Astrocyte (in vitro differentiated cells and primary cell): ENCODE results near the gene PTPRT. TPM values are rescaled to one million over a fixed set of nuclear protein-coding genes. Genes with fewer than 3 reads are reported as not detected.

ENCODE experiments used
- DNase-seq: peaks from one replicate; pipeline ENCODE4 v3.0.0-alpha.2; 2010; ENCODE audit warnings: low read depth
- FAIRE-seq: peaks from 2 replicates; lab custom pipeline; 2011; peaks lifted over from hg19 to GRCh38; lab: Jason Lieb, UNC
- H2AFZ ChIP-seq: 2 replicates; pipeline ENCODE4 v1.6.0; 2012; ENCODE audit warnings: low read depth, low read length, inconsistent platforms
- H3K27ac ChIP-seq: 2 replicates; pipeline ENCODE4 v1.5.1; 2011; ENCODE audit warnings: low read depth, low read length, inconsistent platforms
- H3K27me3 ChIP-seq: 2 replicates; pipeline ENCODE4 v1.6.0; 2011; ENCODE audit warnings: low read length, inconsistent platforms; ENCODE audit not compliant: insufficient read depth
- H3K36me3 ChIP-seq: 2 replicates; pipeline ENCODE4 v1.5.1; 2011; ENCODE audit warnings: low read length, inconsistent platforms; ENCODE audit not compliant: insufficient read depth
- H3K4me1 ChIP-seq: 2 replicates; pipeline ENCODE4 v1.5.1; 2011; ENCODE audit warnings: low read length, inconsistent platforms; ENCODE audit not compliant: insufficient read depth
- H3K4me2 ChIP-seq: 2 replicates; pipeline ENCODE4 v1.6.0; 2012; ENCODE audit warnings: low read length, inconsistent platforms
- H3K4me3 ChIP-seq: 2 replicates; pipeline ENCODE4 v1.5.1; 2011; ENCODE audit warnings: low read depth, mild to moderate bottlenecking, low read length, inconsistent platforms; ENCODE audit not compliant: insufficient read depth
- H3K79me2 ChIP-seq: 2 replicates; pipeline ENCODE4 v1.6.0; 2012; ENCODE audit warnings: mild to moderate bottlenecking, low read length, inconsistent platforms; ENCODE audit not compliant: insufficient read depth
- H3K9ac ChIP-seq: 2 replicates; pipeline ENCODE4 v1.6.0; 2012; ENCODE audit warnings: mild to moderate bottlenecking, low read length, inconsistent platforms
- H3K9me3 ChIP-seq: 2 replicates; pipeline ENCODE4 v1.5.1; 2012; ENCODE audit warnings: low read depth, mild to moderate bottlenecking, low read length, inconsistent platforms; ENCODE audit not compliant: insufficient read depth
- H4K20me1 ChIP-seq: 2 replicates; pipeline ENCODE4 v1.6.0; 2012; ENCODE audit warnings: low read length, inconsistent platforms; ENCODE audit not compliant: insufficient read depth
- H3K27ac Mint-ChIP-seq: one replicate; pipeline ENCODE4 v1.8.0; 2021; ENCODE audit warnings: mild to moderate bottlenecking, mixed read lengths; ENCODE audit not compliant: unreplicated experiment
- H3K27me3 Mint-ChIP-seq: one replicate; pipeline ENCODE4 v1.8.0; 2021; ENCODE audit warnings: low read depth, mixed read lengths; ENCODE audit not compliant: unreplicated experiment
- H3K36me3 Mint-ChIP-seq: one replicate; pipeline ENCODE4 v1.8.0; 2021; ENCODE audit warnings: low read depth, mixed read lengths; ENCODE audit not compliant: unreplicated experiment
- H3K4me1 Mint-ChIP-seq: one replicate; pipeline ENCODE4 v1.8.0; 2021; ENCODE audit warnings: low read depth, mixed read lengths; ENCODE audit not compliant: unreplicated experiment
- H3K4me3 Mint-ChIP-seq: one replicate; pipeline ENCODE4 v1.8.0; 2021; ENCODE audit warnings: mild to moderate bottlenecking, moderate library complexity, mixed read lengths; ENCODE audit not compliant: unreplicated experiment
- H3K9me3 Mint-ChIP-seq: one replicate; pipeline ENCODE4 v1.8.0; 2021; ENCODE audit warnings: mild to moderate bottlenecking, mixed read lengths; ENCODE audit not compliant: unreplicated experiment
- CTCF ChIP-seq: IDR thresholded peaks from 2 replicates; pipeline ENCODE4 v1.5.1; 2011; ENCODE audit warnings: low read depth, mild to moderate bottlenecking, inconsistent platforms, low read length, moderate library complexity; ENCODE audit not compliant: insufficient read depth
- EZH2 ChIP-seq: IDR thresholded peaks from 2 replicates; pipeline ENCODE4 v1.6.1; 2012; ENCODE audit warnings: mild to moderate bottlenecking, low read length, inconsistent platforms; ENCODE audit not compliant: insufficient read depth
- total RNA-seq: library from RNA; stranded (reverse); gene quantifications from 2 replicates; pipeline ENCODE4 v1.2.1, GENCODE V29; 2021

Gene PTPRT
- total RNA-seq, 1 donor from 2014 or later: 0.25 TPM

GRCh38 chr20:42530855-42531448 is 658.8 kb downstream of the PTPRT start:
- peaks cover 4% of the 10 kb centered on the region for H3K9me3 Mint-ChIP-seq
- TF ChIP-seq CTCF (peak; percentile 36), EZH2 (no peak)
- H3K4me3 Mint-ChIP-seq: no peak overlapping the region
- H3K27ac Mint-ChIP-seq: no peak overlapping the region
- Histone ChIP-seq H3K9ac (no peak overlapping the region), H3K27me3 (no peaks in the 10 kb centered on the region), H2AFZ (no peak overlapping the region), H3K27ac (no peak overlapping the region), H3K4me1 (no peaks in the 10 kb centered on the region), H3K79me2 (no peaks in the 10 kb centered on the region), H3K9me3 (peaks cover 4% of the 10 kb centered on the region), H3K36me3 (no peaks in the 10 kb centered on the region), H3K4me3 (no peak overlapping the region), H4K20me1 (no peaks in the 10 kb centered on the region), H3K4me2 (no peak overlapping the region)
- H3K4me1 Mint-ChIP-seq: no peaks in the 10 kb centered on the region
- peaks cover 2% of the 10 kb centered on the region for H3K27me3 Mint-ChIP-seq
- no peak for FAIRE-seq
- no peaks in the 10 kb centered on the region for H3K36me3 Mint-ChIP-seq
- no peak for DNase-seq

DNA sequence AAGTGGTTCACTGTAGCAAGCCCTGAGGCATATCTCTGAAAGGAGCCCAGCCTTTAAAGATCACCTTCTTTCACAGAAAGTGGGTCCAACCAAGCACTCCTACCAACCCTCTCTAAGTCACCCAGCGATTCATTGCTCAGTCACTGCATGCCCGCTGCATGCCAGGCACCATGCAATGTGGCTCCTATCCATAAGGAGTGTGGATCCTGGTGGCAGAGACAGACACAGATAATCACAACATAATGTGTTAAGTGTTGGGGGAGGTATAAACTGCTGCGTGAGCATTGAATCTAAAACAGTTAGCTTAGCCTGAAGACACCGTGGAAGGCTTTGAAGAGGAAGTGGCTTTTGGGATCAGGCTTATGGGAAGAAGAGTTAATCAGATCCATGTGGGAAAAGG is 659.5 kb downstream of the PTPRT start:
- Histone ChIP-seq H3K4me3 (no peak overlapping the region), H3K9me3 (peaks cover 4% of the 10 kb centered on the region), H3K36me3 (no peaks in the 10 kb centered on the region), H3K4me2 (no peak overlapping the region), H2AFZ (no peak overlapping the region), H3K4me1 (no peaks in the 10 kb centered on the region), H3K79me2 (no peaks in the 10 kb centered on the region), H3K27me3 (no peaks in the 10 kb centered on the region), H4K20me1 (no peaks in the 10 kb centered on the region), H3K27ac (no peak overlapping the region), H3K9ac (no peak overlapping the region)
- H3K4me3 Mint-ChIP-seq: no peak overlapping the region
- no peak overlapping the region for H3K27ac Mint-ChIP-seq
- no peaks in the 10 kb centered on the region for H3K4me1 Mint-ChIP-seq
- H3K27me3 Mint-ChIP-seq: peaks cover 2% of the 10 kb centered on the region
- DNase-seq (no peak), FAIRE-seq (no peak)
- peaks cover 4% of the 10 kb centered on the region for H3K9me3 Mint-ChIP-seq
- H3K36me3 Mint-ChIP-seq: no peaks in the 10 kb centered on the region
- TF ChIP-seq CTCF (no peak), EZH2 (no peak)

- Histone ChIP-seq H3K9me3 (no peaks in the 10 kb centered on the region), H4K20me1 (no peaks in the 10 kb centered on the region), H3K4me2 (no peak overlapping the region), H3K4me3 (no peak overlapping the region), H3K4me1 (no peaks in the 10 kb centered on the region), H3K9ac (no peak overlapping the region), H3K79me2 (no peaks in the 10 kb centered on the region), H2AFZ (no peak overlapping the region), H3K27ac (no peak overlapping the region), H3K27me3 (no peaks in the 10 kb centered on the region), H3K36me3 (no peaks in the 10 kb centered on the region)
- no peak overlapping the region for H3K27ac Mint-ChIP-seq
- no peak for DNase-seq
- H3K27me3 Mint-ChIP-seq: no peaks in the 10 kb centered on the region
- H3K36me3 Mint-ChIP-seq: no peaks in the 10 kb centered on the region
- TF ChIP-seq CTCF: no peak
- TF ChIP-seq EZH2: no peak
- H3K4me3 Mint-ChIP-seq: no peak overlapping the region
- no peak for FAIRE-seq
- H3K9me3 Mint-ChIP-seq: no peaks in the 10 kb centered on the region
- H3K4me1 Mint-ChIP-seq: no peaks in the 10 kb centered on the region
Observed at GRCh38 chr20:42524058-42524457, 665.6 kb downstream of the PTPRT start.
